K562 (cell line): Measurements from ENCODE around the gene ASS1. TPM values are rescaled to one million over a fixed set of nuclear protein-coding genes. Genes with fewer than 3 reads are reported as not detected.

Source experiments
- CGGBP1 ChIP-seq: fragments of 250-450 bp; sonication (Bioruptor Pico); IDR thresholded peaks from 2 replicates; pipeline ENCODE4 v1.9.0; 2021; ENCODE audit warnings: mild to moderate bottlenecking
- E2F3 ChIP-seq: fragments of 250-450 bp; sonication (Bioruptor Pico); IDR thresholded peaks from 2 replicates; pipeline ENCODE4 v1.4.0; 2020; ENCODE audit warnings: mild to moderate bottlenecking
- FOS ChIP-seq: IDR thresholded peaks from 3 replicates; pipeline ENCODE4 v1.6.1; 2011; ENCODE audit not compliant: insufficient read length; ENCODE audit errors: extremely low read depth
- FOXA3 ChIP-seq, 2 experiments: fragments of 450-650 bp in 1 of 2; sonication (generic) in 1 of 2; formaldehyde crosslinking; IDR thresholded peaks in 1 of 2; conservative IDR thresholded peaks in 1 of 2; 2 replicates each; pipeline versions ENCODE4 v1.4.0 to v1.8.0; 2020 to 2022; ENCODE audit warnings: mild to moderate bottlenecking in 2 of 2, missing genetic modification reagents in 1 of 2
- L3MBTL2 ChIP-seq: fragments of 450-650 bp; IDR thresholded peaks from 2 replicates; pipeline ENCODE4 v1.6.1; 2016; ENCODE audit warnings: mild to moderate bottlenecking, moderate library complexity
- MCM5 ChIP-seq: fragments of 450-650 bp; IDR thresholded peaks from 2 replicates; pipeline ENCODE4 v1.6.1; 2016; ENCODE audit warnings: low read depth
- NFYB ChIP-seq: IDR thresholded peaks from 2 replicates; pipeline ENCODE4 v1.6.1; 2011; ENCODE audit warnings: mild to moderate bottlenecking, moderate library complexity; ENCODE audit not compliant: insufficient read length; ENCODE audit errors: extremely low read depth
- RAD51 ChIP-seq: fragments of 450-650 bp; IDR thresholded peaks from 2 replicates; pipeline ENCODE4 v1.7.1; 2016; ENCODE audit warnings: low read depth, mild to moderate bottlenecking, borderline replicate concordance
- STAT5B ChIP-seq: fragments of 250-450 bp; sonication (Bioruptor Pico); IDR thresholded peaks from 2 replicates; pipeline ENCODE4 v1.8.0; 2021; ENCODE audit warnings: mild to moderate bottlenecking, inconsistent platforms
- USF2 ChIP-seq: sonication (generic); formaldehyde crosslinking; IDR thresholded peaks from 2 replicates; pipeline ENCODE4 v1.5.0; 2020; ENCODE audit warnings: missing genetic modification reagents
- VEZF1 ChIP-seq: fragments of 200-800 bp; sonication (Bioruptor generic); IDR thresholded peaks from 2 replicates; pipeline ENCODE4 v1.6.1; 2017; ENCODE audit warnings: missing genetic modification characterization, missing compliant biosample characterization
- ZNF3 ChIP-seq: fragments of 250-450 bp; sonication (Bioruptor Pico); IDR thresholded peaks from 2 replicates; pipeline ENCODE4 v1.5.0; 2021; ENCODE audit warnings: mild to moderate bottlenecking, moderate library complexity
- ZNF518B ChIP-seq: fragments of 250-450 bp; sonication (Bioruptor Pico); IDR thresholded peaks from 2 replicates; pipeline ENCODE4 v1.5.0; 2021; ENCODE audit warnings: mild to moderate bottlenecking, moderate library complexity
- polyA plus RNA-seq, 8 experiments: library from polyadenylated mRNA; depleted of rRNA in 4 of 8; stranded (reverse) in 5 of 8; unstranded in 3 of 8; fragments of >200 nt; fragmentation: Nextera tagmentation in 2 of 8; fragmentation: Illumina TruSeq in 1 of 8; extraction: Ambion mirVana in 2 of 8; extraction: Trizol in 1 of 8; gene quantifications; 2 replicates each; pipeline versions ENCODE4 v1.2.1 to v1.2.3, GENCODE V29; 2011 to 2014; ENCODE audit warnings: inconsistent platforms in 1 of 8, missing spikeins in 1 of 8
- total RNA-seq, 7 experiments: library from RNA; depleted of rRNA in 6 of 7; stranded (reverse); fragments of >200 nt in 6 of 7; fragmentation: Illumina TruSeq in 2 of 7; extraction: Trizol in 2 of 7; gene quantifications; 2 replicates each; pipeline versions ENCODE4 v1.2.1 to v1.2.3, GENCODE V29; 2011 to 2021; ENCODE audit warnings: low replicate concordance in 1 of 7
- TF ChIP-seq, protein P1 (sequence below), 2 experiments: IDR thresholded peaks; 2 replicates each; pipeline ENCODE4 v1.6.1; 2011; ENCODE audit warnings: borderline replicate concordance in 1 of 2, control low read depth in 1 of 2, low read depth in 1 of 2, low read length in 1 of 2, mild to moderate bottlenecking in 1 of 2, mixed read lengths in 1 of 2, moderate library complexity in 1 of 2; ENCODE audit not compliant: insufficient read depth in 1 of 2, insufficient read length in 1 of 2, poor library complexity in 1 of 2, severe bottlenecking in 1 of 2; ENCODE audit errors: extremely low read depth in 1 of 2
- TF ChIP-seq, protein P2 (sequence below): sonication (generic); formaldehyde crosslinking; IDR thresholded peaks from 2 replicates; pipeline ENCODE4 v1.8.1; 2022; ENCODE audit warnings: missing genetic modification reagents
- TF ChIP-seq, protein P3 (sequence below), 2 experiments: fragments of 250-450 bp in 1 of 2; fragments of 450-650 bp in 1 of 2; sonication (Bioruptor Pico) in 1 of 2; IDR thresholded peaks; 2 replicates each; pipeline versions ENCODE4 v1.6.1 to v1.8.0; 2016 to 2021; ENCODE audit warnings: mild to moderate bottlenecking in 2 of 2, moderate library complexity in 2 of 2, missing compliant biosample characterization in 1 of 2, missing genetic modification characterization in 1 of 2

ASS1 gene
- total and polyA plus RNA-seq, 9 of the 15 experiments (the other 6 are each of a cell fraction or from before 2014, with no cell fraction given): 1.5 to 5.7 (median 3.7) TPM

DNA sequence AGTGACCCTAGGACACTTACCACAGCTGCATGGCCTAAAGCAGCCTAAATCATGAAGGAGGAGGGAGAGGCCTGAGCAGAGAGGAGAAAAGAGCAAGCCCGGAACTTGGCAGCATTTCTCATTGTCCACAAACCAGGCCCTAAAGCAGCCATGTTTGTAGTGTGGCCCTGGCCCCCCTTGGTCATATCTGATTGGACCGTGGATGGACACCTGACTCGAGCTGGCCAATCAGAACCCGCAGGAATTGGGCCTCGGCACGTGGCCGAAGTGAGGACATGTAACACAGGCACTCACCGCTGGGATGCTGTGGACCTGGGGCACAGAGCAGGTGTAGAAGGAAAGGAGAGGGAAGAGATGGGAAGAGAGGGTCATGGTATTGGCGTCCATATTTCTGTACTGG, 56.9 kb downstream of the ASS1 start (continued):
- TF ChIP-seq ZNF518B (CRISPR knock-in tag) (no peak), FOXA3 (CRISPR knock-in tag; conservative IDR thresholded peaks at IDR 0.05 in 1 of 2, IDR thresholded peaks at IDR 0.05 in 1 of 2) (no peak), STAT5B (no peak), VEZF1 (CRISPR knock-in tag) (peak; percentile 44; the same call in 1 of the 2 replicates), CGGBP1 (CRISPR knock-in tag) (no peak), L3MBTL2 (peak; percentile 79), E2F3 (CRISPR knock-in tag) (no peak), FOS (peak; percentile 38), RAD51 (peak; percentile 80), ZNF3 (no peak), NFYB (peak; percentile 90), USF2 (CRISPR knock-in tag) (peak; percentile 90), MCM5 (no peak)
- TF ChIP-seq, protein P1, sequence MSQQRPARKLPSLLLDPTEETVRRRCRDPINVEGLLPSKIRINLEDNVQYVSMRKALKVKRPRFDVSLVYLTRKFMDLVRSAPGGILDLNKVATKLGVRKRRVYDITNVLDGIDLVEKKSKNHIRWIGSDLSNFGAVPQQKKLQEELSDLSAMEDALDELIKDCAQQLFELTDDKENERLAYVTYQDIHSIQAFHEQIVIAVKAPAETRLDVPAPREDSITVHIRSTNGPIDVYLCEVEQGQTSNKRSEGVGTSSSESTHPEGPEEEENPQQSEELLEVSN (IDR thresholded peaks at IDR 0.05; ENCODE audit: borderline replicate concordance in 1 of 2, extremely low read depth in 1 of 2, insufficient read depth in 1 of 2, insufficient read length in 1 of 2, low read depth in 1 of 2, low read length in 1 of 2, poor library complexity in 1 of 2, severe bottlenecking in 1 of 2): peak; percentile 16 to 46
- TF ChIP-seq, protein P2, sequence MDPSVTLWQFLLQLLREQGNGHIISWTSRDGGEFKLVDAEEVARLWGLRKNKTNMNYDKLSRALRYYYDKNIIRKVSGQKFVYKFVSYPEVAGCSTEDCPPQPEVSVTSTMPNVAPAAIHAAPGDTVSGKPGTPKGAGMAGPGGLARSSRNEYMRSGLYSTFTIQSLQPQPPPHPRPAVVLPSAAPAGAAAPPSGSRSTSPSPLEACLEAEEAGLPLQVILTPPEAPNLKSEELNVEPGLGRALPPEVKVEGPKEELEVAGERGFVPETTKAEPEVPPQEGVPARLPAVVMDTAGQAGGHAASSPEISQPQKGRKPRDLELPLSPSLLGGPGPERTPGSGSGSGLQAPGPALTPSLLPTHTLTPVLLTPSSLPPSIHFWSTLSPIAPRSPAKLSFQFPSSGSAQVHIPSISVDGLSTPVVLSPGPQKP (CRISPR knock-in tag): no peak
- TF ChIP-seq, protein P3, sequence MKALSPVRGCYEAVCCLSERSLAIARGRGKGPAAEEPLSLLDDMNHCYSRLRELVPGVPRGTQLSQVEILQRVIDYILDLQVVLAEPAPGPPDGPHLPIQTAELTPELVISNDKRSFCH (CRISPR knock-in tag; IDR thresholded peaks at IDR 0.05): no peak
- TF ChIP-seq, protein P3 (tag; IDR thresholded peaks at IDR 0.05): no peak
